GM19238 (cell line): ENCODE measurements around the gene PTHLH.

Source experiments
- DNase-seq: peaks from one replicate; pipeline ENCODE4 v3.0.0; 2011; ENCODE audit warnings: low spot score; ENCODE audit not compliant: insufficient read length

Gene PTHLH

GRCh38 chr12:27937768-27938167, 34.8 kb downstream of the PTHLH start:
- no peak for DNase-seq

GRCh38 chr12:27936196-27936595, 36.3 kb downstream of the PTHLH start:
- no peak for DNase-seq

GRCh38 chr12:27934276-27934675, 38.3 kb downstream of the PTHLH start:
- DNase-seq = no peak

GRCh38 chr12:27931390-27931789, 41.1 kb downstream of the PTHLH start:
- no peak for DNase-seq

- DNase-seq = no peak
Measured at GRCh38 chr12:27927347-27927746, 45.2 kb downstream of the PTHLH start.

GRCh38 chr12:27924350-27925135, 48.0 kb downstream of the PTHLH start:
- no peak for DNase-seq

- no peak for DNase-seq
Measured at GRCh38 chr12:27922531-27923139, 49.9 kb downstream of the PTHLH start.

- no peak for DNase-seq
Measured at GRCh38 chr12:27919671-27920235, 52.8 kb downstream of the PTHLH start.

- no peak for DNase-seq
Measured at GRCh38 chr12:27915536-27915935, 57.0 kb downstream of the PTHLH start.

GRCh38 chr12:27915021-27915420, 57.5 kb downstream of the PTHLH start:
- no peak for DNase-seq

GRCh38 chr12:27913999-27914614, 58.4 kb downstream of the PTHLH start:
- DNase-seq = no peak

GRCh38 chr12:27911397-27911796, 61.1 kb downstream of the PTHLH start:
- DNase-seq = no peak
